NCI-H345 treated with DMSO at 0.1 percent for 48 hours (cell line): ENCODE results near the gene SLC43A1.
A peak's percentile ranks its signal among the peaks of the same experiment; 100 is the strongest.

Experiments
- DNase-seq: peaks from one replicate; lab custom pipeline; 2025; ENCODE audit not compliant: unreplicated experiment; lab: John Stamatoyannopoulos, UW

The SLC43A1 gene

DNA sequence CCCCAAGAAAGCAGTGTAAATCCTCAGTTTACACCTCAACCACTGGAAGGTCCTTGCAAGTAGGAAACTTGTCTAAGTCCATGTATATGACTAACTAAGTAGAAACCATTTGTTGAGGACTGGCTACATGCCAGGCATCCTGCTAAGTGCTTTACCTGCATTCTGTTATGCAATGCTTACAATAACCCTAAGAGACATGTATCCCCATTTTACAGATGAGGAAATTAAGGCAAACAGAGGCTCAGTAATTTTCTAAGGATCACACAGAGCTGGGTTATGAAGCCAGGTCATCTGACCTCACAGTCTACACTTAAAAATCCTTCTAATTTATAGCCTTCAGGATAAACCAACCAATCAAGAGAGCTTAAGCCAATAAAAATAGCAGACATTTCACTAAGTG lies 13.5 kb upstream of the SLC43A1 start:
- DNase-seq: no peak

DNA sequence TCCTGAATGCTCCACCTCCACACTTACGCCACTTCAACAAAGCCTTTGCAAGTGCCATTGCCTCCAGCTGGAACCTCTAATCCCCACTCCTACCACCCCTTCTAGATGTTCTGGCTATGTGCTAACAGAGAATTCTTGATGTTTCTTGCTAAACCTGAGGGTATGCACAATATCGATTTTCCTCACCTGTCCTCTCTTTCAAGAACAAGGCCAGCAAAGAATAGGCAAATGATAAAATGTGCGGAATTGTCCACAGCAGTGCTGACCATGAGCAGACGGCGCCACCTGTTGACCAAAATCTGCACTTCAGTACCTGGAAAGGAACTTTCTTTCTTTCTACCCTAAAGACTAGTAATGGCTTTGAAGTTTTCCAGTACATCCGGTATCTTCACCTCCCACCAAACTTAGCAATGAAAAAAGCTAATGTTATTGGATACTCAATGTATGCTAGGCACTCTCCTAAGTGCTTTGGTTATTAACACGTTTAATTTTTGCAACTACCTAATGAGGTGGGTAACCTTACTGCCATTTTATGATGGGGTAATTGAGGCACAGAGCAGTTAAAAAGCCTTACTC lies 11.6 kb upstream of the SLC43A1 start:
- peak; percentile 28 for DNase-seq

DNA sequence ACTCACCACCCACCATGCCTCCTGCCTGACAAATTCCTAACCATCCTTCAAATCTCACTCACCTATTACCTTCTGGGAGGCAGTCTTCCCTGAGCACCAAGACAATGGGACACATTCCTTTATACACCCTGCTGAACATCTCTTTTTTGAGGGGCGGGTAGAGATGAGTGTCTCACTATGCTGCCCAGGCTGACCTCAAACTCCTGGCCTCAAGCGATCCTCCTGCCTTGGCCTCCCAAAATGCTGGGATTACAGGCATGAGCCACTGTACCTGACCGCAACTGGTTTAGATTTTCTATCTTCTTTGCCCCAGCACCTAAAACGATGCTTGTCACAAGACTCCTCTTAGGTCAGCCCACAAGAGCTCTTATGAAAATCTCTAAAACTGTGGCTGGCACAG lies 7.9 kb upstream of the SLC43A1 start:
- no peak for DNase-seq

DNA sequence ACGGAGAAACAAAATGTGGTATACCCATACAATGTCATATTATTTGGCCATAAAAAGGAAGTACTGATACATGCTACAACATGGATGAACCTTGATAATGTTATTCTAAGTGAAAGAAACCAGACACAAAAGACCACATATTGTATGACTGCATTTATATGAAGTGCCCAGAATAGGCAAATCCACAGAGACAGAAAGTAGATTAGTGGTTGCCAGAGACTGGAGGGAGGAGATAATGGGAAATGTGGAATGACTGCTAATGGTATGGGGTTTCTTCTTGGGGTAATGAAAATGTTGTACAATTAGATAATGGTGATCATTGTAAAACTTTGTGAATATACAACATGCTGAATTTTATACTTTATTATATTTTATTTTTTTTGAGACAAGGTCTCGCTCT lies 5.6 kb upstream of the SLC43A1 start:
- no peak for DNase-seq

DNA sequence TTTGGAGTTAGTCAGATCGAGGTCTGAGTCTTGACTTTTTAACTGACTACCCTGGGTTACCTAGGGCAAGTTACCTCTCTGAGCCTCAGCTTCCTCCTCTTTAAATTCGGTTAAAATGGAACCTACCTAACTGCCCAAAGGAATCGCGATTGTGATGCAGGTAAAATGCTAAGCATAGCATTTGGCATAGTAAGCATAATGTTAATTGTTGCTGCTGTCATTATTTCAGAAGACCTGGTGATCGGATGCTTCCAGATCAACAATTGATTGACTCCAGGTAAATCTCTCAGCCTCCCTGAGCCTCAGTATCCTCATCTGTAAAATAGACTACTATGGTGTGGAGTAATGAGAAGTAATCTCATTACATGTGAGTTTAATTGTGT lies 550 bp upstream of the SLC43A1 start:
- no peak for DNase-seq

DNA sequence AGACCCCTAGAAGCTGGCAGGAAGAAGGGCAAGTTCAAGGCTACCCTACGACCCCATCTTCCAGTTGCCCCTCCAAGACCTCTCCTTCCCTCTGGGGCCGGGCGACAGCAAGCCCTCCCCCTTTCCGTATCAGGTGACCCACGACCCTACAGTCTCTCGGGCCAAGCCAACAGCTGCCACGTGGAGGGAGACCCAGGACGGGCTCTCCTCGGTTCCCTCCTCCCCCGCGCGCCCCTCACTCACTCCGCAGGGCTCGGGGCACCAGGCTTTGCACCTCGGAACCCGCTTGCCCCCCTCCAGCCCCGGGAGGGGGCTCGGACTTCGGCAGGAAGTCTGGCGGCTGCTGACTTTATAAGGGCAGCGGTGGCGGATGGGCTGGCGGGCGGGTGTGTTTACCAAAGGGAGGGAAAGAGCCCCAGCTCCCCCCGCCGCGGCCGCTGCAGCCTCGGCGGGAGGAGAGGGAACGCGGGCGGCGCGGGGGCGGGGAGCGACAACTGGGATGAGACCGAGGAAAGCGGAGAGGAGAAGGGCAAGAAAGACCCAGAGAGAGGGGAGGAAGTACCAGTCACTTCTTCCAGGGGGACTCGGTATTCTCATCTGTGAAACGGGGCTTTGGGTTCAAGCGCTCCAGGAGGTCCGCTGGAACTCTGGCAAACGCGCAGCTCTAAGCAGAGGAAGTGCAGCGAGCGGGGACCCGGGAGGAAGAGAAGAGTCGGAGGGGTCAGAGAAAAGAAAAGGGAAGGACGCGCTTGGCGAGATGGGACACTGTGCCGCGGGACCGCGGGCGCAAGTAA lies 767 bp downstream of the SLC43A1 start:
- no peak for DNase-seq

DNA sequence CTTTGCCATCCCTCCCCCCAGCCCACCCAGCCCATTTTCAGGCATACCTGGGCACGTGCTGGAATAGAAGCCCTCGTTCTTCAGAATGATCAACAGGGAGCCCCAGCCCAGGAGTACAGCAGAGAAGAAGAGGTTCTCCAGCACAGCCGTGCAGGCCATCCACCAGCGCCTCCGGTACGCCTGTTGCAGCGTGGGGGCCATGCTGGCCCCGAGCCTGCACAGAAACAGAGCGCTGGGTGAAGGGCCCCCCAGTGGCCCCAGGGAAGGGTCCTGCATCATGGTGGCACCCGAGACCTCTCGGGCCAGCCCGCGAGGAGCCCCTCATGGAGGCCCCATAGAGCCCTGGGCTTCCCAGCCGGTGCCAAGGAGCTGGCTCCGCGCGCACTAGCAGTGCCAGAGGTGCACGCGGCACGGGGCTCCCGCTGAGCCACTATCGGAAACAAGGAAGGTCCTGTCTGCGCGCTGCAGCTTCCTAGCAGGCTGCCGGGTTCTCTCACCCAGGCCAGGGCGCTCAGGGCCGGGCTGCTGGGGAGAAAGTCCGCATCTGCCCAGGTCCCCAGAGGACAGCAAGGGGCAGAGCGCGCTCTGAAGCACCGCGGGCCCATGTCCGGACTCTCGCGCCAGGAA lies 1.5 kb downstream of the SLC43A1 start:
- no peak for DNase-seq

DNA sequence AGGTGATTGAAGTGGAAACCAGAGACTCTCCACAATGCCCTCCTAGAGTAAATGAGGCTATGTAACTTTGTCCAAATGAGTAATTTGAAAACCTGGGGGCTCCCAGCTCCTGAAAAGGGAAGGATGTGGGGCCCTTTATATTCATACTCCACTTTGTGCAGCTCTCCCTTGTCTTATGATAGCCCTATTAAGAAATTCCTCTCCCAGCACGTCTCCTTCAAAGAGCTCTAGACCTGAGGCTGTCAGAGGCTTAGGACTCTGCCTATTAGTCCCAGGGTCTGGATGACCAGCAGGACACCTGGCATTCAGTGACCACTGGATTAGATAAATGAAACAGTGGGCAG lies 2.1 kb downstream of the SLC43A1 start:
- DNase-seq: no peak

DNA sequence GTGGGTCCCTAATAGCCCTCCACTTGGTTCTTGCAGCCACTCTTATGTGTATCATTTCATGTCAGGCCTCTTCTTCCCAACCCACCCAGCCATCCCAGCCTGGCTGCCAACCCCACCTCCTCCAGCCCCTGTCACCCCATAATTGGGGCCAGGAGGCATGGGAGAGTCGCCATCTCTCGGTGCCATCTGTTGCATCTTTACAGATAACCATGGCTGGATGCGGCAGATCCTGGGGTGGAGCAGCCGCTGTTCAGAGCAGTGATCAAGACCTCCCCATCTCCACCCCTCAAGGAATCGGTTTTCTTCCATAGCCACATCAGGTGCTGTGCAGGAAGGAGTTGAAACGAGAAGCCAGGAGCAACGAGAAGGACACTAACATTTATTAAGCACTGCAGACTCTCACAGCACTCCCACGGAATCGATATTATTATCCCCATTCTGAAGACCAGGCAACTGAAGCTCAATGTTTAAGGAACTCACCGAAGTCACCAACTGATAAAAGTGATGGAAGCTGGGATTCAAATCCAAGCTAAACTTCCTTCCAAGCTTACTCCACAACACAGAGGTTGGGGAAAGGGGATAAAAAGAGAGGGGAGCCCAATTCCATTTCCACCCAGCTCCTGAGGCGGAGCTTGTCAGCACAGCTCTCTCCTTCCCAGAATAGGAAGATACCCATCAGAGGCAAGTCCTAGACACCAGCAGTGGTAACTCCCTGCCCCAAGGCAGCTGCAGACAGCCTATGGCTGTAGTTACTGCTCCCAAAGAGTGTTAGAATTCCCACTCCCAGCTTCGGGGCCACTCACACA lies 2.7 kb downstream of the SLC43A1 start:
- no peak for DNase-seq

DNA sequence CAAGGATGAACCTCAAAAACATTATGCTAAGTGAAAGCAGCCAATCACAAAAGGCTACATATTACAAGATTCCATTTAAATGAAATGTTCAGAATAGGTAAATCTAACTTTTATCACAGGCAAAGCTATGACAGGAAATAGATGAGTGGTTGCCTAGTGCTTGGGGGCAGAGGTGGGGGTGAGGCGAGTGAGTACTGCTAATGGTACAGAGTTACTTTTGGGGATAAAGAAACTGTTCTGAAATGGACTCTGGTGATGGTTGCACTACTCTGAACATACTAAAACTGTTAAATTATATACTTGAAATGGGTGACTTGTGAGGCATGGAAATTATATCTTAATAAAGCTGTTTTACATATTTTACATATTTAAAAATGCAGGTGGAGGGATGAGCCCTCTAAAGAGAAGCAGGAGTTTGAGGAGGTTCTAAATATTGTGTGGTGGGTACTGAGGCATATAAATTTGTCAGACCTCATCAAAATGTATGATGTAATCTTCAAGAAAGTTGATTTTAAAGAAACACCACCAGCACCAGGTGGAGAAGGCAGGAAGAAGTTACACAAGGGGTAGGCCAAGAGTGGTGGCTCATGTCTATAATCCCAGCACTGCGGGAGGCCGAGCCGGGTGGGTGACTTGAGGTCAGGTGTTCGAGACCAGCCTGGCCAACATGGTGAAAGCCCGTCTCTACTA lies 3.6 kb downstream of the SLC43A1 start:
- DNase-seq: no peak

DNA sequence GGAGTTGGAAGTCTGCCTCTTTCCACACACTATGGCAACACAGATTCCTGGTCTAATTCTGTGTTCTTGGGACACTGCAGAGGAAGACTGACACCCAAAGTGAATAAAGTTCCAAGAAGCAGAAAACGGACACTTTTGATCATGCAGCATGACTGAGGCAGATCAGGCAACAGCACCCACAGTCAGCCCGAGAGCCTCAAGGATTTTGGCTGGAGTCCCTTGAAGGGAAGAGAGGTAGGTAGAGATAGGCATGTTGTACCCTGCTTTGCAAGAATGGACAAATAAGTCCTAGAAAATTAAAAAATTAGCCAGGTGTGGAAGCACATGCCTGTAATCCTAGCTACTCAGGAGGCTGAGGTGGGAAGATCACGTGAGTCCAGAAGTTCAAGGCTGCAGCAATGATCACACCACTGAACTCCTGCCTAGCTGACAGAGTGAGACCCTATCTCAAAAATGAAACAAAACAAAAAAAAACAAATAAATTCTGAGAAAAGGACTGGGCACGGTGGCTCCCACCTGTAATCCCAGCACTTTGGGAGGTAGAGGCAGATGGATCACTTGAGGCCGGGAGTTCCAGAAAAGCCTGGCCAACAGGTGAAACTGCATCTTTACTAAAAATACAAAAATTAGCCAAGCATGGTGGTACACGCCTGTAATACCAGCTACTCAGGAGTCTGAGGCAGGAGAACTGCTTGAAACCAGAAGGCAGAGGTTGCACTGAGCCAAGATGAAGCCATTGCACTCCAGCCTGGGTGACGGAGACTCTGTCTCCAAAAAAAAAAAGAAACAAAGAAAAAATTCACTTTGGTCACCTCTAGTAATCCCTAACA lies 6.9 kb downstream of the SLC43A1 start:
- DNase-seq: no peak

DNA sequence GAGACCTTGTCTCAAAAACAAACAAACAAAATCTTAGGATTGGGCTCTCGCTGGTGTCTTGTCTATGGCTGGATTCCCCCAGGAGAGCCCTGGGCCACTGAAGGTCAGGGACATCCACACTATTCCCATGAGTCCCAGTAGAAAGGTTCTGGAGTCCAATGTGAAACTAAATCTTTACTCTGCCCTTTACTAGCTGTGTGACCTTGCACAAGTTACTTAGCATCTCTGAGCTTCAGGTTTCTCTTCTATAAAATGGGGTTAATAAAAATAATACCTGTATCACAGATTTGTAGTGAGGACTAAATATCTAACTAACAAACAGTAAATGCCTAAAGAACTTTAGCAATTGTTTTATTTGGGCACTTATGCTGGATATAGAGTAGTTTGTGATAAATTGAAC lies 9.0 kb downstream of the SLC43A1 start:
- DNase-seq: no peak

DNA sequence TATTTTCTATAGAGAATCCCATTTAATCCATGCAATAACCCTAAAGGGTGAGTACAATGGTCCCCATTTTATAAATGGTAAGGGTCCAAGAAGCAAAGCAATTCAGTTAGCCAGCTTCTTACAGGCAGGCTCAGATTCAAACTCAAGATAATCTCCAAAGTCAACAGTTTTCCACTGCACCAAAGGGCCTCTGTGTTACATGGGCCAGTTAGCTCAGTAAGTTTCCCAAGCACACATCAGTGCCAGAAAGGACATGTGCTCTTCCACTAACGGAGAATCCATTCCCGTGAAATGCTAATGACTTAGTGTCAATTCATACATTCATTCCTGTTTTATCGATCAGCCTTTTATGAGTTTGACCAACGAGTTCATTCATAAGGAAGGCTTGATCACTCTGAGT lies 11.0 kb downstream of the SLC43A1 start:
- DNase-seq: no peak

DNA sequence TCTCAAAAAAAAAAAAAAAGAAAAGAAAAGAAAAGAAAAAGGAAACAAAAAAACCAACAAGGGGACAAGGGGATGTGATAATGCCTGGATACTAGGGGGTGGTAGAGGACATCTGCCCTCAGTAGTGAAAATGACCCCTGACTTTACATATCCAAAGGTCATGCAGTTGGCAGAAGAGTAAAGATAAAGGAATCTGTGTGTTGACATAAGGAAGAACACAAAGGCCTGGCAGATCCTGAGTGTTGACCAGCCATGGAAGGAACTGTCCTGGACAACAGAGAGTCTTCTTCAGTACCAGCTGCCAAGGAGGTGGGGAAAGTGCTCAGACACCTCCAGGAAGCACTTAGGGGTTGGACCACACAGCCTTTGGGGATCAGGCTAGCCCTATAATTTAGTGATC lies 12.6 kb downstream of the SLC43A1 start:
- no peak for DNase-seq

DNA sequence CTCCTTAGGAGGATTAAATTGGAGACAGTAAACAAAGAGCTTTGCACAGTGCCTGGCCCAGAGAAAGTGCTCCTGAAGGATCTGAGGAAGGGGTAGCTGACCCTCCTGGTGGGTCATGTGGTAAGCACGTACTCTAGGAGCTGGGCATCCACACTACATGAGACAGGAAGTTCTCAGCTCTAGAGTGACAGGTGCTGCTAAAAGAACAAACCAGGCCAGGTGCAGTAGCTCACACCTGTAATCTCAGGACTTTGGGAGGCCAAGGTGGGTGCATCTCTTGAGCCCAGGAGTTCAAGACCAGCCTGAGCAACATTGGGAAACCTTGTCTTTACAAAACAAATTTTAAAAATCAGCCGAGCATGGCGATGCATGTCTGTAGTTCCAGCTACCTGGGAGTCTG lies 13.1 kb downstream of the SLC43A1 start:
- DNase-seq: no peak

DNA sequence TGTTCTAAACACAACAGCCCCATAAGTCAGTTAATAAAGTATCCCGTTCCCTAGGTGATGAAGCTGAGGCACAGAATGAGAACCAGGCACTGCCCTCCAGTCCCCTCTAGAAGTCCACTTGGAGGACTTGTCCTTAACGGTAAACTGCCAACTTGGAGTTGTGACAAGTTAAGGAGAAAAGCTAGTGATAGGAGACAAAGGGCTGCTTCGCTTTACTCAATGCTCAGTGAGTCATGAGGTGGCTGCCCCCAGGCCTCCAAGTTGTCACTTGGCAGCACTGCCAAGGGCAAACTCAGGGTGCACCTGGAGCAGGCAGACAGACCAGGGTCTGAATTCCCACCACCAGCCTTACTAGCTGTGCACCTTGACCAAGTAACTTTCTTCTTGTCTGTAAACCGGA lies 13.5 kb downstream of the SLC43A1 start:
- DNase-seq: no peak

DNA sequence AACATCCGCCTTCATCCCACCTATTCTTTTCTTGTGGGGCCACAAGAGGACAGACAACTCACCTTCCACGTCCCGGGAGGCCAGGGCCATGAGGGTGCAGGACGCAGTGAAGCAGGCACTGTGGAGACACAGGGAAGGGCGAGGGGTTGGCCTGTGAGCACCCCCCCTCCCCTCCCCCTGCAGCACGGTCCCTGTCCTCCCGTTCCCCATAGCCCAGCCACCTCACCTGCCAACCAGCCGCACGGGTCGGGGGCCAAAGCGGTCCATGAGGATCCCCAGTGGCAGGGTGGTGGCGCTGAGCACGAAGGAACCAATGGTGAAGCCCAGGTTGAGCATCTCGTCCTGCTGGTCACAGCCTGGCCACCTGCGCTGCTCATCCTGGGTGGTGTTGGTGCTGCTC lies 14.6 kb downstream of the SLC43A1 start:
- DNase-seq: no peak

DNA sequence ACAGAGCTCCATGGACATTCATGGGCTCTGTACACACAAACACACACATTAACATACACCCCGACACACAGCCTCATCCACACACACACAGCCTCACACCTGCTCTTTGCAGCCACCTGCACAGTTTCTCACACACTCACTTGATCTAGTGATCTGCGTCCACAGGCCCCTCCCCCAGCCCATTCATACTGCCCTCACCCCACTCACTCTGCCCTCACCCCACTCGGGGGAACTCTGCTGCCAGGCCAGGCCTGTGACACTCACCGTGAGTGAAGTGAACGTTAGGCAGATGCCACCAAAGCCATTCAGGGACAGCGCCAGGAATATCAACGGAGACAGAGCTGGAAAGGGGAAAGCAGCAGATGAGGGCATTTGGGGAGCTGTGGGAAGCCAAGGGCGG lies 15.0 kb downstream of the SLC43A1 start:
- DNase-seq: no peak

DNA sequence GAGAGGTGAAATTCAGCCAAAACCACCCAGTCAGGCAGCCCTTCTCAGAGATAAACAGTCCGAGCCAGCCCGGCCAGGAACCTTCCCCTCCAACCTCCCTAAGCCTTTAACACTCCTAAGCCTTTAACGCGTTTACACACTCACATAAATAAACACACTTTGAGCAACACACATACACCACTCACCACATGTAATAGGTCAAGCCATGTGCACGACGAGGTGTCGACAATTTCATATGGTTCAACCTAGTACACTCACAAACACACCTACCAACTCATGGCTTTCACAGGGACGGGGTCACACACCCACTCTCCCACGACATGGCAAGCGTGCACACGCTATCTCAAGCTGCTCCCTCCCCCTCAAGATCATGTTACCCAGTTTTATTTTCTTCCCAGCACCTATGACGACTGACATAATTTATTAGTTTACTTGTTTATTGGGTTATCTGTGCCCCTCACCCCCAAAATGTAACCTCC lies 15.5 kb downstream of the SLC43A1 start:
- no peak for DNase-seq

DNA sequence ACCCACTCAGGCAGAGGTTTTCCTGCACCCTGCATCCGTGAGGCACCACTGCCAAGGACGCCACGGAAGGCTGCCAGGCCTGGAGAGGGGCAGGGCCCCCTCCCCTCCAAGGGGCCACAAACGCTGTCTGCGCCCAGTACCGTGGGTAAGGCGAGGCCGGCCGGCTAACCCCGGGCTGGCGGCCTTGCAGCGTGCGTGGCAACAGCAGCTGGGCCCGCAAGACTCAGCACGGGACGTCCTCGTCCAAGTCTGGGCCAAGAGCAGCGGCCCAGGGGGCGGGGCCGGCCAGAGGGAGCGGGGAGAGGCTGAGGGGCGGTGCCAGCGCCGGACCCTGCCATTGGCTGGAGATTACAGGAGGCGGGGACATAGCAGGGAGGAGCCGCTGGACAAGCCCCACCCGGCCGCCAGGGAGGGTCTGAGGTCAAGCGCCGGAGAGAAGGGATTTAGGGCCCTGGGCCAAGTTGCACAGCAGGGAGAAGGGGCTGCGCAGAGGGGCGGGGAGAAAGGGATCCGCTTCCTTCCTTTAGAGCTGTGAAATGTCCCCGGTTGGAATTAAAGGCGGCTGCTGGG lies 16.0 kb downstream of the SLC43A1 start:
- peak; percentile 61 for DNase-seq
